ENCODE data around the gene GRM1. TPM values are rescaled to one million over a fixed set of nuclear protein-coding genes. Genes with fewer than 3 reads are reported as not detected.

The GRM1 gene
- total and polyA plus RNA-seq, 12 donors, result under 0.01 to 1.3 (median 0.07) TPM; not detected in 3

- TF ChIP-seq POLR2A (IDR thresholded peaks at IDR 0.05), result no peak
- TF ChIP-seq CTCF (IDR thresholded peaks at IDR 0.05), result no peak
- intact Hi-C loops (cut with DNase I), result no loop called here
- Histone ChIP-seq H3K27ac (no peak overlapping the region), H3K36me3 (replicated peaks in 1 of 2) (no peaks in the 10 kb centered on the region), H3K4me3 (no peak overlapping the region), H3K27me3 (no peaks in the 10 kb centered on the region), H3K4me1 (replicated peaks in 1 of 2) (no peaks in the 10 kb centered on the region), H3K9me3 (replicated peaks in 1 of 3) (no peaks in the 10 kb centered on the region)
- WGBS, 4 donors, result 83 to 88% (median 85%) methylated on average over 3 of the region's 3 CpGs
- no peak for DNase-seq
Observed at GRCh38 chr6:146219101-146219500, 190.2 kb downstream of the GRM1 start.

- Histone ChIP-seq H3K27me3 (no peaks in the 10 kb centered on the region), H3K9me3 (replicated peaks in 1 of 3) (no peaks in the 10 kb centered on the region), H3K4me1 (replicated peaks in 1 of 2) (no peaks in the 10 kb centered on the region), H3K4me3 (no peak overlapping the region), H3K36me3 (replicated peaks in 1 of 2) (no peaks in the 10 kb centered on the region), H3K27ac (no peak overlapping the region)
- intact Hi-C loops (cut with DNase I), result no loop called here
- DNase-seq, result no peak
- TF ChIP-seq POLR2A (IDR thresholded peaks at IDR 0.05), result no peak
- TF ChIP-seq CTCF (IDR thresholded peaks at IDR 0.05), result no peak
- 31 to 44% (median 42%) methylated on average over 3 of the region's 3 CpGs for WGBS, 4 donors
Observed at GRCh38 chr6:146224449-146224848, 195.6 kb downstream of the GRM1 start.

- no peaks in the 10 kb centered on the region for H3K27me3 ChIP-seq
- no peak overlapping the region for H3K4me3 ChIP-seq
- H3K4me1 ChIP-seq (replicated peaks in 1 of 2), result no peaks in the 10 kb centered on the region
- no peaks in the 10 kb centered on the region for H3K36me3 ChIP-seq (replicated peaks in 1 of 2)
- no peaks in the 10 kb centered on the region for H3K9me3 ChIP-seq (replicated peaks in 1 of 3)
- TF ChIP-seq POLR2A (IDR thresholded peaks at IDR 0.05) (no peak), CTCF (IDR thresholded peaks at IDR 0.05) (no peak)
- no peak overlapping the region for H3K27ac ChIP-seq
- DNase-seq, result no peak
- intact Hi-C loops (cut with DNase I), result no loop called here
- WGBS, 4 donors, result 76 to 77% (median 77%) methylated on average over 5 of the region's 5 CpGs
Observed at GRCh38 chr6:146224988-146225387, 196.1 kb downstream of the GRM1 start.

DNA sequence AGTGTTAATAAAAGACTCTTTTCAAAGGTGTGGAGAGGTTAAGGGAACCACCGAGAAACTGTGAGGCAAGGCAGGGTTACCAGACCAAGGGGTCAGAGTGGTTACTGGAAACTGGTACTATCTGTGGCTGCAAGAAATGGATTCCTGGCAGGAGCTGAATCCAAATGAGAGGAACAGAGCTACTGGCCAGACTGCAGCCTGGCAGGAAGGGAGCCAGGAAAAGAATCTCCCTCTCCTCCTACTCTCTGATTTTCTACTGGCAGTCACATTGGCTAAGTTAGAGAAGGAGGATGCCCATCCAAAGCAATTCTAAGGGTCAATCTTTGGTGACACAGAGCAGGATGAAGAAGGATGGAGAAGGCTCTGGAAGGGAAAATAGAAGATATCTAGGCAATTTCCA is 211.5 kb downstream of the GRM1 start:
- TF ChIP-seq POLR2A (IDR thresholded peaks at IDR 0.05) (no peak), CTCF (IDR thresholded peaks at IDR 0.05) (no peak)
- Histone ChIP-seq H3K36me3 (replicated peaks in 1 of 2) (no peaks in the 10 kb centered on the region), H3K4me1 (replicated peaks in 1 of 2) (no peaks in the 10 kb centered on the region), H3K9me3 (replicated peaks in 1 of 3) (no peaks in the 10 kb centered on the region), H3K27me3 (no peaks in the 10 kb centered on the region), H3K27ac (no peak overlapping the region), H3K4me3 (no peak overlapping the region)
- intact Hi-C loops (cut with DNase I), result no loop called here
- 70 to 74% (median 73%) methylated on average over 1 of the region's 1 CpG for WGBS, 4 donors
- no peak for DNase-seq

Measured in adrenal gland (tissue), 12 donors.